GM19043 (cell line): ENCODE results near the gene ME1.
"Not testable (repeated sequence)": the region's sequence is repeated elsewhere in the genome, so short reads cannot be mapped to it uniquely, and the experiment has no call there.

Source experiments
- ATAC-seq: cut with Tn5 transposase; IDR thresholded peaks from one replicate; pipeline ENCODE4 v1.9.1; 2021; ENCODE audit warnings: low read depth; ENCODE audit not compliant: unreplicated experiment

ME1 gene

DNA sequence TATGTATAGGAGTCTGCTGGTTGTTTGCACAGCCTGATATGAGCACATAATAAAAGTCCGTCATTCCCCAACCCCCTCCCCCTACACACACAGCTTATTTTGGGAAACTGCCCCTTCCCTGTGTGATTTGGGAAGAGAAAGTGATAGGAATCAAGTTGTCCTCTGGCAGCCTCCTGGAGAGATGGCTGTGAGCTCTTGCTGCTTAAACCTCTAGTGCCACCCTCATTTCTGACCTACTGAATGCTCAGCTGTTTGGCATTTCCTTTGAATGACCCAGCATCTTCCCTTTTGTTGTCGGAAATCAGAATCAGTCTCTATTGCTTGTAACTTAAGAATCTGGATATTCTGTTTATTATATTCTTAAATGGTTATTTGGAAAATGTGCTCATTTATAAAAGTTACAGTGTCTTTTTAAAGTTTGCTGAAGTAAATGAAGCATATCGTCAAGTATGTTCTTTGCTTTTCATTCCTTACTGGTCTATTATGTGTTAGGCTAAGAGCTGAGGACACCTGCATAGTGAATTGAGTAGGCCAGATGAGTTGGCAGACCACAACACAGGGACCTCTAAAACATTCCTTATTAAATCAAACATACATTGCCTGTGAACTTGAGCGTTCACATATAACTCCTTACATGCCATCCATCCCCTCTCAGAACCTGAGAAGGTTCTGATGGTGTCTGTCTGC lies 232.2 kb downstream of the ME1 start:
- ATAC-seq: no peak

- peak; percentile 6 for ATAC-seq
These were observed 236.9 kb downstream of the ME1 start for GRCh38 chr6:83193747-83194566.

GRCh38 chr6:83192871-83193746 lies 237.7 kb downstream of the ME1 start, which contains the start of the genes PGM3 and RWDD2A:
Gene PGM3 (minus strand): TSS chr6:83193265. CDS start chr6:83191012, 2,253 bp downstream.
Gene RWDD2A (plus strand): TSS chr6:83193357. CDS start chr6:83194452, 1,095 bp downstream.
- peak; percentile 97 for ATAC-seq

GRCh38 chr6:83192456-83192855 lies 238.4 kb downstream of the ME1 start:
- no peak for ATAC-seq

DNA sequence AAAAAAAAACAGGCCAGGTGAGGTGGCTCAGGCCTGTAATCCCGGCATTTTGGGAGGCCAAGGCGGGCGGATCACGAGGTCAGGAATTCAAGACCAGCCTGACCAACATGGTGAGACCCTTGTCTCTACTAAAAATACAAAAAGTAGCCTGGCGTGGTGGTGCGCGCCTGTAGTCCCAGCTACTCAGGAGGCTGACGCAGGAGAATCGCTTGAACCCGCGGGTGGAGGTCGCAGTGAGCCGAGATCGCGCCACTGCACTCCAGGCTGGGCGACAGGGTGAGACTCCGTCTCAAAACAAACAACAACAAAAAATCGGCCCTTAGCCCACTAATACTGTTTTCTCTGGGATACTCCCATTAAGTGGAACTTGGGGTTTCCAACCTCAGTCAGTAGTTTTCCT lies 238.9 kb downstream of the ME1 start:
- ATAC-seq: not testable (repeated sequence)

DNA sequence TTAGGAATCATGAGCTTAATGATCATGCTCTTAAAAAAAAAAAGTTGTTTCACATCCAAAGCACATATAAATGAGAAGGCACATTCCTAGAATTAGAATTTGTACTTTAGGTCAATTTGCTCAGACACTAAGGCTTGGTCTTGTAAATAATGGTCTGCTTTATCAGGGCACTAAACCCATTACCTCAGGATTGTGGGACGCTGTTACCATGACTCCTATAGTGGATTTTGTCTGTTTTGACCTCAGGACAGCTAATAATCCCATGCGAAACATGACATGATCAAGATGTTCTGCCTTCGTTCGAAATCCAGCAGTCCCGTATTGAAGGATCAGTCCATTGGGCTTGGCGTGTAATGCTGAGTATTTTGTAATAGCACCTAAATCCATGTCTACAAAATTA lies 240.2 kb downstream of the ME1 start:
- ATAC-seq: no peak

DNA sequence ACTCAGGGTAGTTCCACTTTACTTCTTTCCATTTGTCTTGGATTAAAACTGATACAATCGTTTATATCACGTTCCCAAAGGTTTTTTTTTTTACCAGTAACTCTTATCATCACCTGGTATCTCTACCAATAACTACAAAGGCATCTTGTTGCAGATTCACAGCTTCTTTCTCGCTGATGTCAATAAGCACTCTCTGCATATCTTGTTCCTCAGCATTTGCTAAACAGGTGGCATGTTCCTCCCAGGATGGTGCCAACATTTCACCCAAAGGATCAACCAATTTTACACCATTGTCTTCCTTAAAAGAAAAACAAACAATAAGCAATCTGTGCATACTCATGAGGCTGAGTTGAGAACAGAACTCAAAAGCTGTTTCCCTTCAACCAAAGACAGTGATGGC lies 242.3 kb downstream of the ME1 start:
- no peak for ATAC-seq

- no peak for ATAC-seq
These were observed 245.8 kb downstream of the ME1 start for GRCh38 chr6:83185096-83185495.

DNA sequence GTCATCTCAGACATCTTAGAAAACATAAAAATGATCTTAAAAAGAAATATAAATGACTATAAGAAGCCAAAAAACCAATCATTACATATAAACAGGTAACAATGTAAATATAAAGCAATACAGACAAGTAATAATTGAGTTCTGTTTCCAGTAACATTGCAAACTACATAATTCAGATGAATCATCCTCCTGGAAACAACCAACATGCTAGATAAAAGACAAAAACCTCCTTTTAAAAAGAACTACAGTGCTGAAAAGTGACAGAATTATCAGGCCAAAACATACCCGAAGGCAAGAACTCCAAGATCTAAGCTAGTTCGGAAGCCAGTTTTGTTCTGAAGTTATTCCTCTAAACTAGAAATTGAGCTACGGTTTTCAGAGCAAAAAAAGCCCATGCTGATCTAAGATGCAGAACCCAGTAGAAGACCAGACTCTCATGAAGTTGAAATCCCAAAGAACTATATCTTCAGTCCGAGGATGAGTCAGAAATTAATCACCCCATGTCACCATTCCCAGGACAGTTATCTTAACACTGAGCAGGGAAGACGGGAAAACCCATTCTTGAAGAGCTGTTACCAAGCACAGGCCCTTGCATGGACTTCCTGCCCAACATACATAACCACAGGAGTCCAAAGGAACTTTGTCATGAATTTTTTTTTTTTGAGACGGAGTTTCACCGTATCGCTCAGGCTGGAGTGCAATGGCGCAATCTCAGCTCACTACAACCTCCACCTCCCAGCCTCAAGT lies 247.6 kb downstream of the ME1 start:
- ATAC-seq: no peak

GRCh38 chr6:83182114-83182513 lies 248.7 kb downstream of the ME1 start:
- ATAC-seq: no peak

GRCh38 chr6:83180426-83180950 lies 250.4 kb downstream of the ME1 start:
- ATAC-seq: no peak

DNA sequence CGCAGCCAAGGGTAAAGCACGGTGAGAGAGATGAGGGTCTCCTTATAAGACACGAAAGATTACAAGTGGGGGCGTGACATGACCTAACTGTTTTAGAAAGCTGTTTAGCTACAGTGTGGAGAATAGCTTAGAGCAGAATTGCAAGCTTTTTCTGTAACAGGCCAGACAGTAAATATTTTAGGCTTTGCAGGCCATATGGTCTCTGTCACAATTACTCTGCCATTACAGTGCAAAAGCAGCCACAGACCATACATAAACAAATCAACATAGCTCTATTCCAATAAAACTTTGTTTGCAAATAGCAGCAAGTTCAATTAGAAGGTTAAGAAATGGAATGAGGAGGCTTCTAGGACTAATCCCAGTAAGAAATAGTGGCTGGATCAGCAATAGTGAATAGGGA lies 254.6 kb downstream of the ME1 start:
- no peak for ATAC-seq

DNA sequence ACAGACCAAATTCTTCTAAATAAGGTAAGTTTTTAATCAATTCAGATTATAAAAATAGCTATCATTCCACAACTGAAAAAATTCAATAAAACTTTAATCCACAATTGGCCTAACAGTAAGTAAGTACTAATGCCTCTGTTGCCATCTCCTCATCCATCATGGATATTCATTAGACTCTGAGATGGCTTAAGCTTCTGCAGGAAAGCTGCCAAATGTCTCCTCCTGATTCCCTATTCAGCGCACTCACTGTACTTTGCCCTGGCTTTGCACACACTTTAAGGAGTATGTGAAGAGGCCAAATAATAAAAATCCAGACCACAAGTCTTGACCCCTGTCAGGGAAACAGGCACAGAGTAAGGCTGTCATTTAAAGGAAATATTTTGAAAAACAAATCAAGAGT lies 261.3 kb downstream of the ME1 start:
- ATAC-seq: no peak

- ATAC-seq: no peak
These were observed 261.7 kb downstream of the ME1 start for GRCh38 chr6:83169106-83169505.

- no peak for ATAC-seq
These were observed 262.3 kb downstream of the ME1 start for GRCh38 chr6:83168556-83168955.

DNA sequence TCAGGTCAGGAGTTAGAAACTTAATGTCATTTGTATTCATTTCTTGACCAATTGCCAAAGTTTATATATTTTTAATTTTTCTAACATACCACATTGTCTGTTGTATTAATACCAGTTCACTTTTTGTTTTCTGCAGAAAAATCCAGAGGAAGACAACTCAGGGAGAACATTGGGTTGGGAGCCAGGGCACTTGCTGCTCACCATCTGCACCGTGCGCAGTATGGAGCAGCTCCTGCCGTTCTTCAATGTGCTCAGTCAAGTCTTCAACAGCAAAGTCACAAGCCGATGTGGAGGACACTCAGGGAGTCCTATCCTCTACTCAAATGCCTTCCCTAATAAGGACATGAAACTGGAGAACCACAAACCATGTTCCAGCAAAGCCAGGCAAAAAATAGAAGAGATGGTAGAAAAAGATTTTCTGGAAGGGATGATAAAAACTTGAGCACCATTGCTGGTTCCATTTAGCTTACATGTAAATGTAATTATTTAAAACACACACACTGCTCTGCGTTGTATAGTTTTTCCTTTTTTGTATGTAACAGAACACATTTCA lies 263.0 kb downstream of the ME1 start:
- ATAC-seq: no peak
